ENCODE measurements around the gene TCF7. TPM values are rescaled to one million over a fixed set of nuclear protein-coding genes. Genes with fewer than 3 reads are reported as not detected.

The TCF7 gene
- polyA plus RNA-seq, 1 experiment: 2.1 TPM

DNA sequence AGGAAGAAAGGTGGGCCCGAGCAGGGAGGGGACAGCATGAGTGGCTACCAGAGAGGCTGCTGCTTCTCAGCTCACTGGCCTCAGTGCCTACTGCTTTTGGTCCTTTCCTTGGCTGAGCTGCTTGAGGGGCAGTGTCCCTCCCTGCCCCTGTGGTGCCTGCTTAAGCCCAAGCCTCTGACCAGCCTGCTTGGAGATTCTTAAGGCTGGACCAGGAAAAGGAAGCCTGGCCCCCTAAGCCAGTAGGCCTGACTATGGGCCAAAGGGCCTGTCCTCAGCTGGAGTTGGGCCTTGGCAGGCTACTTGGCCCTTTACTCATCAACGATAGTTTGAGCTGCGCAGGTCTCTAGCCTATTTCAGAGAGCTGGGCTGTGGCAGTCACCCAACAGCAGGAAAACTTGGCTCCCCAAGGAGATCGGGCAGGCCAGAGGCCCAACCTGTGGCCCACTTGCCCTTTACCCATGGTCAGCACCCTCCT lies 24.9 kb downstream of the TCF7 start:
- H3K27ac ChIP-seq (ENCODE audit: low read depth, low read length): no peak overlapping the region
- POLR2A ChIA-PET: interaction anchor here (1.2 to 2.1 kb wide), 2 partner anchors 14 to 100 kb away, joined by 3 to 5 read pairs; no protein-coding TSS in a partner anchor

DNA sequence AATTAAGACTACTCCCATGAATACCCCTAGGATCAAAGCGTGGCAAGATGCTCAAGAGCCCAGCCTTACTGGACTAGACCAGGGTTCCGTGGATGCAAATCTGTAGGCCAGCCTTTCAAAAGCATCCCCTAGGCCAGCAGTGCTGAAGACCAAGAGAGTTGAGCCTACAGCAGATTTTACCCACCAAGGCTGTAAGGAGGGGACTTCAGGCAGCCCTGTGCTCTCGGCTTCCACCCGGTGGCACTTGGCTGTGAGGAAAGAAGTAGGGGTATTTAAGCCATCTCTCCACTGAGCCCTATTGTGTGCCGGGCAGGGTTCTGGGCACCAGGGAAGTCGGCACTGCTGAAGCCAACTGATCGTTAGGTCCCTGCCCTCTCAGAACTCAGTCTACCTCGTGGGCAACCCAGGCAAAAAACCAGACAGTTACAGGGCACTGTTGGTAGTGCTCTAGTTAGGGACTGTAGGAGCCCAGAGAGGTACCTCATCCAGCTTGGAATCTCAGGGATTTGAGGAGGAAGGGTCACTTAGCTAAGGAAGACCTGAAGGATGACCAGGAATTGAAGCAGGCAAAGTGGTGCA lies 25.5 kb downstream of the TCF7 start:
- ChIA-PET CTCF (interaction anchor here (0.6 to 20.0 kb wide), 22 partner anchors 8 to 236 kb away, joined by 3 to 458 read pairs (median 5); no protein-coding TSS in a partner anchor), POLR2A (interaction anchor here (0.6 to 1.0 kb wide), 2 partner anchors 37 to 54 kb away, joined by 4 to 6 read pairs; partner anchors contain the start of gene SKP1)
- Histone ChIP-seq H3K27me3 (ENCODE audit: control insufficient read depth, insufficient read depth, low read length) (no peaks in the 10 kb centered on the region), H3K27ac (ENCODE audit: low read depth, low read length) (no peak overlapping the region), H3K9me3 (ENCODE audit: control insufficient read depth, insufficient read depth, low read length) (no peaks in the 10 kb centered on the region), H3K4me3 (ENCODE audit: low read depth, low read length) (no peak overlapping the region)
- no peak for DNase-seq (ENCODE audit: low read depth, low spot score)
- TF ChIP-seq, protein P1, sequence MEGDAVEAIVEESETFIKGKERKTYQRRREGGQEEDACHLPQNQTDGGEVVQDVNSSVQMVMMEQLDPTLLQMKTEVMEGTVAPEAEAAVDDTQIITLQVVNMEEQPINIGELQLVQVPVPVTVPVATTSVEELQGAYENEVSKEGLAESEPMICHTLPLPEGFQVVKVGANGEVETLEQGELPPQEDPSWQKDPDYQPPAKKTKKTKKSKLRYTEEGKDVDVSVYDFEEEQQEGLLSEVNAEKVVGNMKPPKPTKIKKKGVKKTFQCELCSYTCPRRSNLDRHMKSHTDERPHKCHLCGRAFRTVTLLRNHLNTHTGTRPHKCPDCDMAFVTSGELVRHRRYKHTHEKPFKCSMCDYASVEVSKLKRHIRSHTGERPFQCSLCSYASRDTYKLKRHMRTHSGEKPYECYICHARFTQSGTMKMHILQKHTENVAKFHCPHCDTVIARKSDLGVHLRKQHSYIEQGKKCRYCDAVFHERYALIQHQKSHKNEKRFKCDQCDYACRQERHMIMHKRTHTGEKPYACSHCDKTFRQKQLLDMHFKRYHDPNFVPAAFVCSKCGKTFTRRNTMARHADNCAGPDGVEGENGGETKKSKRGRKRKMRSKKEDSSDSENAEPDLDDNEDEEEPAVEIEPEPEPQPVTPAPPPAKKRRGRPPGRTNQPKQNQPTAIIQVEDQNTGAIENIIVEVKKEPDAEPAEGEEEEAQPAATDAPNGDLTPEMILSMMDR (IDR thresholded peaks at IDR 0.05; ENCODE audit: low read depth, low read length): no peak

More for the DNA sequence above, 24.9 kb downstream of the TCF7 start:
- DNase-seq (ENCODE audit: low read depth, low spot score): no peak
- H3K4me3 ChIP-seq (ENCODE audit: low read depth, low read length): no peak overlapping the region
- CTCF ChIA-PET: interaction anchor here (1.1 to 20.0 kb wide), 9 partner anchors 8 to 113 kb away, joined by 3 to 458 read pairs (median 13); no protein-coding TSS in a partner anchor
- H3K9me3 ChIP-seq (ENCODE audit: control insufficient read depth, insufficient read depth, low read length): no peaks in the 10 kb centered on the region
- TF ChIP-seq, protein P1 (IDR thresholded peaks at IDR 0.05; ENCODE audit: low read depth, low read length): no peak
- no peaks in the 10 kb centered on the region for H3K27me3 ChIP-seq (ENCODE audit: control insufficient read depth, insufficient read depth, low read length)

DNA sequence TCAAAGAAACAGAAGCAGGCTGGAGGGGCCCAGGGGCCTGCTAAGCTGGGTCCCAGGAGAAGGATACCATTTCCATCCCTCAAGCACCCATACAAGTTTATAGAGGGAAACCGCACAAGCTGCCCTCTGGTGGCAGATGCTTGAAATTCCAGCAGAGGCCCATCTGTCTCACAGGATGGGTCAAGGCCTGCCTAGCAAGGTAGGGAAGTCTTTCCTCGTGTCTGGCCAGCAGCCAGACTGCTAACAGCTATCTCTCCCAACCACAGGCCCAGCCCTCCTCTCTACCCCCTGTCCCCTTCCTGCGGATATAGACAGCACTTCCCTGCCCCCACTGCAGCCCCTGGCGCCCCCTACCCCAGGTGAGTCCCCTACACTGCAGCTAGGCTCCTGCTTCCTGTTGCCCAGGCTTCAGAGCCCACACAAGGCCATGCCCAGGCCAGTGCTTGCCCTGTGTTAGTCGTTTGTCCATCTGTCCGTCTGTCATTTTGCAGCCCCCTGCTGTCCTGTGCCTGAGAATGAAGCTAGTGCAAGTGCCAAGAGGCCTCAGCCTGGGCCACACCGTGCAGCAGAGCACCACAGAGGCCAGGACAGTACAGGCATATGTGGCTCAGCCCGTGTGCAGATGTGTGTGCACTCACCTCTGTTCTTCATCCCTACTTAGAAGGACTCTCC lies 26.2 kb downstream of the TCF7 start:
- Histone ChIP-seq H3K9me3 (ENCODE audit: control insufficient read depth, insufficient read depth, low read length) (no peaks in the 10 kb centered on the region), H3K27ac (ENCODE audit: low read depth, low read length) (no peak overlapping the region), H3K27me3 (ENCODE audit: control insufficient read depth, insufficient read depth, low read length) (no peaks in the 10 kb centered on the region), H3K4me3 (ENCODE audit: low read depth, low read length) (no peak overlapping the region)
- ChIA-PET CTCF (interaction anchor here (0.6 to 20.0 kb wide), 24 partner anchors 10 to 235 kb away, joined by 3 to 458 read pairs (median 4); no protein-coding TSS in a partner anchor), POLR2A (interaction anchor here (0.6 to 1.0 kb wide), 3 partner anchors 9 to 55 kb away, joined by 4 to 6 read pairs (median 4); partner anchors contain the start of gene SKP1)
- peak; percentile 41 for DNase-seq (ENCODE audit: low read depth, low spot score)
- TF ChIP-seq, protein P1 (IDR thresholded peaks at IDR 0.05; ENCODE audit: low read depth, low read length): peak; percentile 87

DNA sequence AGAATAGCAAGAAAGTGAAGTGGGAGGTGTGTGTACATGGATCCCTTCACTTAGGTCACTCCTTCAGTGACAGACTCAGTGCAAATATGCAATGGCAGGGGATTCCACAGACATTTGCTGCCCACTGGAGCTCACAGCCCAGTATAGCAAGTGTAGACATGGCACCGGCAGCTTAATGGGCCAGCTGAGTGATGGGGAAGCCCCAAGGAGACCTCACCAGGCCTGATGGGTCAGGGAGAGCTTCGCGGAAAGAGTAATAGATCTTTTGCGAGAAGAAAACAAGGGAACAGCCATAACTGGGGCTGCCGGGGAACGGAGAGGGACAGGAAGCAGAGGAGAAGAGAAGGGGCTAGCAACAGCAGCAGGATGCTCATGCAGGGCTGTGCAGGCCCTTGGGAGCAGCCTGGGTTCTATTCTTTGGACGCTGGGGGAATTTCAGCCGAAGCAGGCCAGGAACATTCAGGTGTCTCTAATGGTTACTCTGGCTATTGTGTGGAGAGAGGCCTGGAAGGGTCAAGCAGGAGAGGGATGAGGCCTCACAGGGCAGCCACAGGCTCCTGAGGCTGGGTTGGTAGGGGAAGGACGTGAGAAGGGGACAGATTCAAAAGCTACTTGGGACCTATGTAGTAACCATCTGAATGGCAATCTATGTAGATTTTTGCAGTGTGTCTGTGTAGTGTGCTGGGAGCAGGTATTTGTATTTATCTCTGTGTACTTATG lies 27.0 kb downstream of the TCF7 start:
- ChIA-PET CTCF (interaction anchor here (0.8 to 20.0 kb wide), 14 partner anchors 9 to 148 kb away, joined by 3 to 458 read pairs (median 10); no protein-coding TSS in a partner anchor), POLR2A (interaction anchor here (0.5 kb wide), 1 partner anchor 383 kb away, joined by 3 read pairs; no protein-coding TSS in a partner anchor)
- H3K27me3 ChIP-seq (ENCODE audit: control insufficient read depth, insufficient read depth, low read length): no peaks in the 10 kb centered on the region
- no peak for DNase-seq (ENCODE audit: low read depth, low spot score)
- no peak overlapping the region for H3K4me3 ChIP-seq (ENCODE audit: low read depth, low read length)
- H3K27ac ChIP-seq (ENCODE audit: low read depth, low read length): no peak overlapping the region
- TF ChIP-seq, protein P1 (IDR thresholded peaks at IDR 0.05; ENCODE audit: low read depth, low read length): no peak
- H3K9me3 ChIP-seq (ENCODE audit: control insufficient read depth, insufficient read depth, low read length): no peaks in the 10 kb centered on the region
